GM18499 (cell line): ENCODE data around the gene TBX19.

Experiments used
- ATAC-seq: cut with Tn5 transposase; IDR thresholded peaks from one replicate; pipeline ENCODE4 v1.9.1; 2021; ENCODE audit warnings: moderate number of reproducible peaks; ENCODE audit not compliant: insufficient read depth, unreplicated experiment

Gene TBX19

DNA sequence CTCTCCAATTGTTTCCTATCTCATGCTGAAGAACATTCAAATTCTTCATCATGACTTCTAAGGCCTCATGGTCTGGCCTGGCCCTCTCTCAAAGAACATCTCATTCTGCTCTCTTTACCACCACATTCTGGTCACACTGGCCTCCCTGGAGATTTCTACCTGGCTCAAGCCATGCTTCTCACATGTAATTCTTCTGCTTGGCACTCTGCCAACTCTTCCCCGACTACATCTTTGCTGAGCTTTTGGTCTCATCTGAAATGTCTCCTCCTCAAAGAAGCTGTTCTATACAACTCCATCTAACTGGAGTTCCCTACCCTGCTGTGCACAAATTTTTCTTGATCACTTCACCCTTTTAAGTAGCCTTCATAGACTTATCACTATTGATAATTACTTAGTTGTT is 1.4 kb upstream of the TBX19 start:
- ATAC-seq, result no peak

DNA sequence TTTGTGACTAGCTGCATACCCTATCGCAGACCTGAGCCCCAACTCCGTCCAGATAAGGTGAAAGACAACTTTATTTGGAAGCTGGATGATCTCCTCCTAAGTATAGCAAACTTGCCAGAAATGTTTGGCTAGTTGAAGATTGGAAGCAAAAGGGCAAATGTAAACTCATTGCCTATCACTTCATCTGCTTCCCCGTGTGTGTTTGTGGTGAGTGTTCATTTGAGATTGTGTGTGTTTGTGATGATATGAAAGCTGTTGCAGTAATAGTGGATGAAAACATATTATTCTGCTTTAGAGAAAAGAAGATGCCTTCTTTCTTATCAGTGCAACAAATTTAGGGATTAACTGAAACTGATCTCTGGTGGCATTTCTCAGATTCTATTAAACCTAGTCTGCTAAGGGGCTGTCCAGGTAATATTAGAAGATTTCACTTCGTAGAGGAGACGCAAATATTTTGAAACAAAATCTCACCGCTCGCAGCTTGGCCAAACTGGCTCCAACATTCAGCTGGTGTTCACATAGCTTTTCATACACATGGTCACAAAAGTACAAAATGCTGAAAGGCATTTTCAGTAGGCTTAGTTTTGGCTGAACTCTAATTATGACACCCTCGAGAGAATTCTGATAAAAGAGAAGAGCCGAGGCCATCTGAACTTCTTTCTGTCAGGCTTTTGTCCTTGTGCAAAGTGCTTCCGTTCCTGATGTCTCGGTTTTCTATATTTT is 1.1 kb downstream of the TBX19 start:
- ATAC-seq, result no peak

DNA sequence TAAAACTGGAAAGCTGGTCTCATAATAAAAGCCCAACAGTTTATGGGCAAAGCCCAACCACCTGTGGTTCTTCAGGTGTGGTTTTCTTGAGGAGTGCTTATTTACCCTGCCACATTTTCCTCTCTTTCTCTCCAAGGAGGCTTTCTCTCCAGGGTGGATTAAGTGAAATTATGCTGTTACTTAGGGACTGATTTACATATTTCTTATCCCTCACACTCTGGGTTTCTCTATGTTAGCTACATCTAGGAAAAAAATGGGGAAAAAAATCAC is 4.8 kb downstream of the TBX19 start:
- no peak for ATAC-seq

DNA sequence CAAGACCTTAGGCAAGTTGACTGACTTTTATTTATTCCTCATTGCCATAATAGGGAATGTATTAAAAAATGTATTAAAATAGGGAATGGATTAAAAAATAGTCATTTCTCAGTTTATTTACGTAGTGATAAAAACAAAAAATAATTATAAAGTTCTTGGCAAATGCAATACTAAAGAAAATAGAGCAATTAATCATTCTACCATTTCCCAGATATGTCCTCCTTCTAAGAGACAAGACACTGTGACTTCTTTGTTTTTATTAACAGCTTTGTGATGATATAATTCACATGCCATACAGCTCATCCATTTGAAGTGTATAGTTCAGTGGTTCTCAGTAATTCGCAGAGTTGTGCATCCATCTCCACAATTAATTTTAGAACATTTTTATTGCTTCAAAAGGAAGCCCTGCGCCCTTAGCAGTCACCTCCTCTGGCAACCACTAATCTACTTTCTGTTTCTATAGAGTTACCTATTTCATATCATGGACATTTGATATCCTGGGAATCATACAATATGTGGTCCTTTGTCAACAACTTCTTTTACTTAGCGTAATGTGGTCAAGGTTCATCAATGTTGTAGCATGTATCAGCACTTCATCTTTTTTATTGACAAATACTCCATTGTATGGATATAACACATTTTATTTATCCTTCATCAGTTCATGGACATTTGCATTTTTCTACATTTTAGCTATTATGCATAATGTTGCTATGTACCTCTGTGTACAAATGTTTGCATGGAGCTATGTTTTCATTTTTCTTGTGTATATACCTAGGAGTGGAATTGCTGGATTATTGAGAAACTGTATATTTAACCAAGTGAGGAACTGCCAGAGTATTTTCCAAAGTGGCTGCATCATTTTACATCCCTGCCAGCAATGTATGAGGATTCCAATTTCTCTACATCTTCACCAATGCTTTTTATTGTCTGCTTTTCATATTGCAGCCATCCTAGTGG is 5.6 kb downstream of the TBX19 start:
- ATAC-seq, result no peak

DNA sequence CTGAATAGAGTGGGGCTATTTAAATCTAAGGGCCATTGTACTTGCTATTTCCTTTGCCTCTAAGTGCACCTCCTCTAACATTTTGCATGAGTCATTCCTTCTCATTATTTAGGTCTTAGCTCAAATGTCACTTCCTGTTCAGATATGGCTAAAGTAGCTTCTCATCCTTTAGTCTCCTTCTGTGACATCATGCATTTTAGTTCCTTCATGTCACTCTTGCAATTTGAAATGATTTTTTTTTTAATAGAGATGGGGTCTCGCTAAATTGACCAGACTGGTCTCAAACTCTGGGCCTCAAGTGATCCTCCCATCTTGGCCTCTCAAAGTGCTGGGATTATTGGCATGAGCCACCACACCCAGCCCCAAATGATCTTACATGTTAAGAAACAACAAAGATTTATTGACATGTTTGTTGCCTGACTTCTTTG is 6.6 kb downstream of the TBX19 start:
- no peak for ATAC-seq

DNA sequence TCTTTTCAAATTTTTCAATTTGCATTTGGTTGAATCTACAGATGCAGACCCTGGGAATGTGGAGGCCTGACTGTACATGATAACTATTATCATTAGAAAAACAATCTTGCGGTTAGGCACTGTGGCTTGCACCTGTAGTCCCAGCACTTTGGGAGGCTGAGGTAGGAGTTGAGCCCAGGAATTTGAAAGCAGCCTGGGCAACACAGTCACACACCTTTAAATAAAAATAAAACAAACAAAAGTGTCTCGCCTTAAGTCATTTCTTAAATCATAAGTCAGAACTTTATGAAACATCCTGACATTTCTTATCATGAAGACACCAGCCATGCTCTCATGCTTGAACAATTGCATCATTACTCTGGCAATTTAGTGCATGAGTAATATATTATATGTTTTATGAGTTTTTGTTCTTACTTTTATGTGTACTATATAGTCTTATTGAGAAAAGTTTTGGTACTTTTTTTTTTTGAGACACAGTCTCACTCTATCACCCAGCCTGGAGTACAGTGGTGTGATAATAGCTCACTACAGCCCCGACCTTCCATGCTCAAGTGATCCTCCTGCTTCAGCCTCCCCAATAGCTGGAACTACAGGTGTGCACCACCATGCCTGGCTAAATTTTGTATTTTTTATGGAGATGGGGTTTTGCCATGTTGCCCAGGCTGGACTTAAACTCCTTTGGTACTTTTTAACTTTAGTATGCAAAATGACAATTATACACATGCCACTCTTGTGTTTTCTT is 7.8 kb downstream of the TBX19 start:
- no peak for ATAC-seq

DNA sequence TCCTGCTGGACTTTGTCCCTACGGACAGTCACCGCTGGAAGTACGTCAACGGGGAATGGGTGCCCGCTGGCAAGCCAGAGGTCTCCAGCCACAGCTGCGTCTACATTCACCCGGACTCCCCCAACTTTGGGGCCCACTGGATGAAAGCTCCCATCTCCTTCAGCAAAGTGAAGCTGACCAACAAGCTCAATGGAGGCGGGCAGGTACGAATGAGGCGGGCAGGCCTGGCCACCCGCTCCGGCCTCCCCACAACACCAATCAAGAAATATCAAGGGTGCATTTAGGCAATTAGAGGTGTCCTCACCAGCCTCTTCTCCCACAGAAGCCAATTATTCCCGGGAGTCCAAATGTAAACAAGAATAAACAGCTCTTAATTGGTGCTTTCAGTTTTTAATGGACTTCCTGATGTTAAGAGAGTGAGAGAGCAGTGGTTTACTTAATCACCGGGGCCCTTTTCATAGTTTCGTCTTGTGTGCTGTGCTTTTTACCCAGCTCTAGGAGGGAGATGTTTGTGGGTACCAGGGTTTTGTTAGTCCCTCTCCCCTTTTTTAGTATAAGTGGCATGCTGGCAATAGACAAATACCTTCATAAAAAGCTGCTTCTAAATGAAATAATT is 10.7 kb downstream of the TBX19 start:
- no peak for ATAC-seq

DNA sequence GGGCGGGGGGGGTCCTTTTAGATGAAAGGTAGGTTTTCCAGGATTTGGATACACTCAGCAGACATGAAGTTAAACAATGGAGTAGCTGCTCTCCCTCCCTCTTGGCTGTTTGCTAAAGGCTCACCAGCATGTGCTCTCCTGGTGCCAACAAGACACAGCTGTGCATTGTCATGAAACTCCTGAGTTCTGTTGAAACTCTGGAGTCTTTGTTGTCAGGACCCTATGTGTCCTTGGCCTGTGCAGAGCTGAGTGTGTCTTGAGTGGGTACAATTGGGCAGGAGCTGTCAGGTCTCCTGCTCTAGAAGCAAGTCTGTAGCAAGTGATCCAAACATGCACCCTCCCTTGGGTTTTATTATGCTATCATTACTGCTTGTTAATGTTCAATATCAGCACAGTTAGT is 12.7 kb downstream of the TBX19 start:
- ATAC-seq, result no peak

DNA sequence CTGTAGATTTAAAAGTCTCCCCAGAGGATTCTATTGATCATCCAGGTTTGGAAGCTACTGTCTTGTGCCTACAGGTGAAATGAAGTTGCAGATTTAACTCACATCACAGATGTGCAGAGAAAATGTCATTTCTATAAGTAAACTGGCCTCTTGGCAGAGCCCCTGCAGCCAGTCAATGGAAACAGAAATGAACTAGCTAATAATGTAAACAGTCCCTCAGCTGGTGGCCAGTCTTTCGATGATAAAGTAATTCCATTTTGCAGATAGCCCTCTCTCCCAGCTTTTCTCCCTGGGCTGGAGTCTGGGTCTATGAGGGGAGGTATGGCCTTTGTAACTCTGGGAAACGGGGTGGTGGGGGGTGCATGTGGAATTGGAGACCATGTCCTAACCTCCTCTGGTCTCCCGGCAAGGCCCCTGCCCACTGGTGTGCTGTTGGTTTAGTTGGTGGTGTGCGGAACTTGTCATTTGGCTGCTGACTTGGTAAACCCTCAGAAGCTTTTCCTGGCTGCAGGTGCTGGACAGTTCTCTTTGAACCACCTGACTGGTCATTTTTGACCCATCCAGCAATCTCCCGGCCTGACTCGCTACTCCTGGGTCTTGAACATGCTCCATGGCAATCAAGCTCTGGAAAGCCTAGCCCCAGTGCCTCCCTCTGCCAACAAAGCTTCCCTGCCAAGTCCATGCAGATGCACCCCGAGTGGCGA is 14.9 kb downstream of the TBX19 start:
- ATAC-seq, result no peak

DNA sequence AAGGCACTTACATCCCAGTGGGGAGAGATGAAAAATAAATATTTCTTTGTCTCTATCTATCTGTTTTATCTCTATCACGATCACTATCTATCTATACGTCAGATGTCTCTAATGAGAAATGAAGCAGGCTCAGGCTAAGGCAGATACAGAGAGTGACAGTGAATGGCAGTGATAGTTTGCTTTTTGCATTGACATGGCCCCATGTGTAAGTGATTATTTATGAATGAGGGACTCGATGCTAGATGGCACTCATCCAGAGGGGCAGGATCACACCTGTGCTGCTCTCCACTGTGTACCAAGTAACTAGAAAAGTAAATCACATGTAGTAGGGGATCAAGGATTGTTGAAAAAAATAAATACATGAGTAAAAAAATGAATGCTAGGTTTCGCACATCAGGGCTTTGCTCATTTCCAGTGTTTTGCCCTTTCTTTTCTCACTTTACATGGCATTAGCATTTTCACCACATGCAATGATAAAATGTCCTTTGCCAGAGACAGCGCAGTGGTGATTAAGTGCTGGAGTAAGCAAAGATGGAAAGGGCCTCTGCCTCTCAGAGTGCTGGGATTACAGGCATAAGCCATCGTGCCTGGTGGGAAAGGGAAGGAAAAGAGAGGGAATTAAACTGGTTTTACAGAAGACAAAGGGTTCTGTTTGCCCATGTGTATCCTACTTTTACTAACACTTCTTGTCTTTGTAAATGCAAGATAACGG is 16.5 kb downstream of the TBX19 start:
- ATAC-seq, result no peak

DNA sequence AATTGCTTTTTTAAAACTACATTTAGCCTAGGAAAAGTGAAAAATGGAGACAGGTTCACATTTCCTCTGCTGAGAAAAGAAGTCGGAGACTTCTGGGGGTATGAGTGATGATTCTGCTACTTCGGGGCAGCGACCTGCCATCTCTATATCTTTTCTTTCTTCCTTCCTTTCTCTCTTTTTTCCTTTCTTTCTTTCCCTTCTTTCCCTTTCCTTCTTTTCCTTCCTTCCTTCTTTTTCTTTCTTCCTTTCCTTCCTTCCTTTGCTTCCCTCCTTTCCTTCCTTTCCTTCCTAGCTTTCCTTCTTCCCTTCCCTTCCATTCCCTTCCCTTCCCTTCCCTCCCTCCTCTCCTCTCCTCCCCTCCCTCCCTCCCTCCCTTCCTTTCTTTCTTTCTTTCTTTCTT is 17.8 kb downstream of the TBX19 start:
- ATAC-seq, result no peak

DNA sequence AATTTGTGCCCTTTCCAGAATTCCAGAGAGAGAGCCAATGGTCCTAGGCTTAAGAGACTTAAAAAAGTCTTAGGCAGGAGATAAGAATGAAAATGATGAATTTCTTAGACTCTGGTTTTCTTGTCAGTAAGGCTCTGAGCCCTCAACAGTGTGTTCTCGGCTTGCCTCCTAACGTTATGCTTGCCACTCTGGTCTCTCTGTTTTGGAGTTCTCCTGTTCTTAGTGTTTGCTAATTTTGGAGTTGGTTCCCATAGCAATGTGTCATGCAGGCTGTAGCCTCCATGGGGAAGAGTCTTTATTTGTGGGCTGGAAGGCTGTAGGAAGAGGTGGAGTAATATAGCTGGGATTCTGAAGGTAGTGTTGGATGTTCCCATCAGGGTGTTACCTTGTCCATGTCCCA is 19.9 kb downstream of the TBX19 start:
- no peak for ATAC-seq

DNA sequence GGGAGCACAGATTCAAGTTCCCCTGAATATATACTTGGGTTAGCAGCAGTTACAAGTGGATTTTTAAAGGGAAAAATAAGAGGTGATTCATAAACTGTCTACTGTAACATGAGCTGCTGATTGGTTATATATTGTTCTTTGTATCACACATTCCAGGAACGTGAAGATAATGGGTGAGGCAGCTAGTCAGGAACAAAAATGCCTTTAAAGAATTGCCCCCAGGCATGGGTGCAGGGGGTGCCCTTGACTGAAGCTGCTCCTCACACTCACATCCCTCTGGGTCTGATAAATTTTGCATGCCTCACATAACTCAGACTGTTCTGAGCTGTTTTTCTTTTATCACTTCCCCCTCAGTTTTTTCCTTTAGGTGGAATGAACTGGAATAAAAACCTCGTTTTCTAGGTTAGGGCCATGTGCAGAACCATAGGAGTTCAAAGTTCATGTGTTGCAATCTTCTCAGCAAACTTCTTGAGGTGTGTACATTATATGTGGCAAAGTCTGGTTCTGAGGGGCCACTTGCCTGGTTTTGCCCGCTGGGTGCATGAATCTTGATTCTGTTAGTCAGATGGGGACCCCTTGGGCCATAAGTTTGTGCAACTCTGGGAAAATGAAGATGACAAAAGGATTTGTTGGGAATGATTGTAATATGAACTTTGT is 21.1 kb downstream of the TBX19 start:
- no peak for ATAC-seq

DNA sequence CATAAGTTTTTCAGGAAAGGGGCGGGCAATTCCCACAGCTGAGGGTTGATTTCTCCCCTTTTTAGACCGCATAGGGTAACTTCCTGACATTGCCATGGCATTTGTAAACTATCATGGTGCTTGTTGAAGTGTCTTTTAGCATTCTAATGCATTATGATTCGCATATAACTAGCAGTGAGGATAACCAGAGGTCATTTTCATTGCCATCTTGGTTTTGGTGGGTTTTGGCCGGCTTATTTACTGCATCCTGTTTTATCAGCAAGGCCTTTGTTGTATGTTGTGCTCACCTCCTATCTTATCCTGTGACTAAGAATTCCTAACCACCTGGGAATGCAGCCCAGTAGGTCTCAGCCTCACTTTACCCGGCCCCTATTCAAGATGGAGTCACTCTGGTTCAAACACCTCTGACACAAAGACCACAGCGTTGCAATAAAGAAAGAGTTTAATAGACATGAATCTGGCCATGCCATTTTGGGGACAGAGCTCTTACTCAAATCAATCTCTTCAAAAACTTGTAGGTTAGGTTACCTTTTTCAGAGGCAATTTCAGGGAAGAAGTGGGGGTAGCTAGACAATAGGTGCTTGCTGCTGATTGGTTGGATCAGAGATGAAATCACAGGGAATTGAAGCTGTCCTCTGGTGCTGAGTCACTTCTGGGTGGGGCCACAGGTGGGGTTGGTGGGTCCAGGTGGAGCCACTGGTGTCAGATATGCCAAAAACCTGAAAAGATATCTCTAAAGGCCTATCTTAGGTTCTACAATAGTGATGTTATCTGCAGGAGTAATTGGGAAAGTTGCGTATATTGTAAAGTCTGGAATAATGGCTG is 23.3 kb downstream of the TBX19 start:
- ATAC-seq, result no peak

DNA sequence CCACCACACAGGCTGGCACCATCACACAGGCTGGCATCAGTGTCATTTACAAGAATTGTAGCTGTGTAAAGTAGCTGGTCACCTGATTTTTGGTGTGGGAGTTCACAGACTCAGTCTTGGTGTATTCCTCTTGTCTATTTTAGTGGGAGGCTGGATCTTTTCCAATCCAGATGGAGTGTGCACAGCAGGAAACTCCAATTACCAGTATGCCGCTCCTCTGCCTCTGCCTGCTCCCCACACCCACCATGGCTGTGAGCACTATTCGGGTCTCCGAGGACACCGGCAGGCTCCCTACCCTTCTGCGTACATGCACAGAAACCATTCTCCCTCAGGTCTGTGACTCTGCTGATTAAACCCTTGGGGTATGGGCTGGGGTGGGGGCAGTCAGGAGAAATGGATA is 24.2 kb downstream of the TBX19 start:
- ATAC-seq, result no peak

DNA sequence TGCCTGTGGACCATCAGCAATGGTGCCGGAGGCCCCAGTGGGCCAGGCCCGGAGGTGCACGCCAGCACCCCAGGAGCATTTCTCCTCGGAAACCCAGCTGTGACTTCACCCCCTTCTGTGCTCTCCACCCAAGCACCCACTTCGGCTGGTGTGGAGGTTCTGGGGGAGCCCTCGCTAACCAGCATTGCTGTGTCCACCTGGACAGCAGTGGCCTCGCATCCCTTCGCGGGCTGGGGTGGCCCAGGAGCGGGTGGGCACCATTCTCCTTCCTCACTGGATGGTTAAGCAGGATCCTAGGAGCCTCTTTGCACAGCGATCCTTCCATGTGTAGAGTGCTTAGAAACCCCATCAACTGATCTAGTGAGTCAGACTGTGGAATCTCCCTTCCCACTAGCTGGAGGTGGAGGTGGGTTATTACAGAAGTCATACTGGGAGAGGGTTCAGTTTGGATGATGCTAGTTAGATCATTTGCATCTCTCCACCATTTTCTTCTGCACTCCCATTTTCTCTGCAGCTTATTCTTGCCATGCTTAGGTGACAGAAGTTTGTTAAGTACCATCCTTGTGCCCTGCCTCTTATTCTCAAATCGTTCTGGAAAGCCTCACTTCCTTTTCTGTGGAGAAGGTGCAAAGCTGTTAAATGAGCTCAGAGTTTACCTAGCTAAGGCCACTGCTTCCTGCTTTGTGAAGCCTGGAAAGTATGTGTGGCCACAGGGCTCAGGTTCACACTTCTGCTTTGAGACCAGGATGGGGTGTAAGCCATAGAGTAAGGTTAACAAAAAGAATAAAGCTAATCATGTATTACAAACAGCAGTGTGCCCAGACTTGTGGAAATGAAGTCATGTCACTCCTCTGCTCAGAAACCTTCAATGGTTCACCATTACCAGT is 32.3 kb downstream of the TBX19 start:
- no peak for ATAC-seq

DNA sequence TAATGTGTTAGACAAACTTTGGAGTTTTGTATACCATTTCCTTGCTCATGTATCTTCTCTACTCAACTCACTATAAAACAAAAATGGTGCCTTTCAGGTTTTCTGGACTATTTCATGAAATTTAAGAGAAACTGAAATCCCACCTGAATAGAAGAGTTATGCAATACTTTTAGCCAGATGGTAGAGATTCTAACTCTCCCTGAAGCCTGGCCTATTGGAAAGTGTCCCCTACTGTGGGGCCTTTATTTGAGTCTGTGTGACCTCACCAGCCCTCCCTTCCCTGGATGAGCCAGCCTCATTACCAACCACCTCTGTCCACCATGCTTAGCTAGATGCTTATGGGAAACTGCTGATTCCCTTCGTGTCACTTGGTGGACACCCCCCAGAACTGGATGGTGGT is 35.5 kb downstream of the TBX19 start:
- ATAC-seq, result no peak
